Mucosa of rectum (tissue), 2 donors: ENCODE data around the gene CXCR3.
"Not testable (repeated sequence)": the region's sequence is repeated elsewhere in the genome, so short reads cannot be mapped to it uniquely, and the experiment has no call there.

Experiments used
- H3K27ac ChIP-seq, 2 donors: one replicate each; pipeline ENCODE4 v1.7.0; 2013; ENCODE audit warnings: inconsistent platforms in 2 of 2, low read depth in 2 of 2, low read length in 2 of 2
- H3K27me3 ChIP-seq, 2 donors: one replicate each; pipeline ENCODE4 v1.7.0; 2013; ENCODE audit warnings: low read length in 2 of 2; ENCODE audit not compliant: control insufficient read depth in 2 of 2, insufficient read depth in 2 of 2
- H3K36me3 ChIP-seq, 2 donors: one replicate each; pipeline ENCODE4 v1.7.0; 2013; ENCODE audit warnings: low read length in 2 of 2; ENCODE audit not compliant: control insufficient read depth in 2 of 2, insufficient read depth in 2 of 2
- H3K4me1 ChIP-seq, 2 donors: one replicate each; pipeline ENCODE4 v1.7.0; 2013; ENCODE audit warnings: low read length in 2 of 2, mild to moderate bottlenecking in 1 of 2; ENCODE audit not compliant: control insufficient read depth in 2 of 2, insufficient read depth in 2 of 2
- H3K4me3 ChIP-seq, 2 donors: one replicate each; pipeline ENCODE4 v1.7.0; 2013; ENCODE audit warnings: low read length in 2 of 2
- H3K9ac ChIP-seq, 2 donors: one replicate each; pipeline ENCODE4 v1.7.0; 2013; ENCODE audit warnings: low read length in 2 of 2, low read depth in 1 of 2, mild to moderate bottlenecking in 1 of 2
- H3K9me3 ChIP-seq, 2 donors: one replicate each; pipeline ENCODE4 v1.7.0; 2013; ENCODE audit warnings: low read length in 2 of 2; ENCODE audit not compliant: control insufficient read depth in 2 of 2
- donor health status: healthy.
- donor health status: Normal muscosa, but diverticular disease.

CXCR3 gene

GRCh38 chrX:71618303-71618721, at the start of gene CXCR3:
Gene CXCR3, minus strand, starts transcription at chrX:71618511. Its CDS starts 62 bp downstream, at chrX:71618449.
- Histone ChIP-seq H3K36me3 (peaks cover 0 to 2% of the 10 kb centered on the region in 2 donors), H3K4me1 (peaks cover 45 to 60% of the 10 kb centered on the region in 2 donors)

GRCh38 chrX:71667328-71668247, 49.3 kb upstream of the CXCR3 start, which contains the start of gene LOC101059915:
Gene LOC101059915, plus strand, starts transcription at chrX:71667546.
- Histone ChIP-seq H3K27ac (no peak within 1 kb of the TSS), H3K9me3 (no peaks in the 10 kb centered on the region), H3K9ac (no peak within 1 kb of the TSS), H3K4me1 (no peaks in the 10 kb centered on the region), H3K27me3 (no peaks in the 10 kb centered on the region), H3K36me3 (no peaks in the 10 kb centered on the region), H3K4me3 (no peak within 1 kb of the TSS)

More at GRCh38 chrX:71618303-71618721, at the start of gene CXCR3:
- Histone ChIP-seq H3K27me3 (peaks cover 0 to 2% of the 10 kb centered on the region in 2 donors), H3K27ac (peak within 1 kb of the TSS; percentile 88 to 93), H3K9me3 (no peaks in the 10 kb centered on the region), H3K4me3 (peak within 1 kb of the TSS; percentile 36 to 49), H3K9ac (peak within 1 kb of the TSS; percentile 58 to 68)

- Histone ChIP-seq H3K27ac (no peak overlapping the region), H3K4me1 (no peaks in the 10 kb centered on the region), H3K9ac (no peak overlapping the region), H3K9me3 (no peaks in the 10 kb centered on the region), H3K4me3 (no peak overlapping the region), H3K27me3 (no peaks in the 10 kb centered on the region), H3K36me3 (no peaks in the 10 kb centered on the region)
Observed at GRCh38 chrX:71666240-71667223, 48.2 kb upstream of the CXCR3 start.

GRCh38 chrX:71665747-71666146, 47.4 kb upstream of the CXCR3 start:
- Histone ChIP-seq H3K9me3 (no peaks in the 10 kb centered on the region), H3K27ac (no peak overlapping the region), H3K4me3 (no peak overlapping the region), H3K4me1 (no peaks in the 10 kb centered on the region), H3K9ac (no peak overlapping the region), H3K36me3 (no peaks in the 10 kb centered on the region), H3K27me3 (no peaks in the 10 kb centered on the region)

GRCh38 chrX:71664889-71665491, 46.7 kb upstream of the CXCR3 start:
- H3K9ac ChIP-seq = no peak overlapping the region
- no peak overlapping the region for H3K27ac ChIP-seq
- no peaks in the 10 kb centered on the region for H3K4me1 ChIP-seq
- no peaks in the 10 kb centered on the region for H3K9me3 ChIP-seq
- no peak overlapping the region for H3K4me3 ChIP-seq
- H3K27me3 ChIP-seq = no peaks in the 10 kb centered on the region
- H3K36me3 ChIP-seq = no peaks in the 10 kb centered on the region

- H3K27ac ChIP-seq = not testable (repeated sequence)
Observed at GRCh38 chrX:71664202-71664601, 45.9 kb upstream of the CXCR3 start.

GRCh38 chrX:71663238-71663637, 44.9 kb upstream of the CXCR3 start:
- H3K27me3 ChIP-seq, H3K4me1 ChIP-seq, H3K9ac ChIP-seq, H3K9me3 ChIP-seq, H3K27ac ChIP-seq, H3K4me3 ChIP-seq, H3K36me3 ChIP-seq: not testable (repeated sequence)

More at GRCh38 chrX:71664202-71664601, 45.9 kb upstream of the CXCR3 start:
- H3K4me1 ChIP-seq, H3K27me3 ChIP-seq, H3K9ac ChIP-seq, H3K9me3 ChIP-seq, H3K4me3 ChIP-seq, H3K36me3 ChIP-seq: not testable (repeated sequence)

GRCh38 chrX:71662654-71663053, 44.3 kb upstream of the CXCR3 start:
- not testable (repeated sequence) for H3K27me3 ChIP-seq, H3K9ac ChIP-seq, H3K36me3 ChIP-seq, H3K9me3 ChIP-seq, H3K4me3 ChIP-seq, H3K27ac ChIP-seq, H3K4me1 ChIP-seq

- Histone ChIP-seq H3K9ac (no peak overlapping the region), H3K27ac (no peak overlapping the region), H3K4me3 (no peak overlapping the region)
Observed at GRCh38 chrX:71661919-71662318, 43.6 kb upstream of the CXCR3 start.

More at GRCh38 chrX:71661919-71662318, 43.6 kb upstream of the CXCR3 start:
- Histone ChIP-seq H3K36me3 (no peaks in the 10 kb centered on the region), H3K27me3 (no peaks in the 10 kb centered on the region), H3K4me1 (no peaks in the 10 kb centered on the region), H3K9me3 (no peaks in the 10 kb centered on the region)
